GM18858 (cell line): Measurements from ENCODE around the gene DDX47.
A peak's percentile ranks its signal among the peaks of the same experiment; 100 is the strongest.
"Not testable (repeated sequence)": the region's sequence is repeated elsewhere in the genome, so short reads cannot be mapped to it uniquely, and the experiment has no call there.

ENCODE experiments used
- ATAC-seq: cut with Tn5 transposase; IDR thresholded peaks from one replicate; pipeline ENCODE4 v1.9.1; 2021; ENCODE audit not compliant: unreplicated experiment

DDX47 gene

GRCh38 chr12:12796928-12797793, 16.0 kb upstream of the DDX47 start:
- ATAC-seq = no peak

DNA sequence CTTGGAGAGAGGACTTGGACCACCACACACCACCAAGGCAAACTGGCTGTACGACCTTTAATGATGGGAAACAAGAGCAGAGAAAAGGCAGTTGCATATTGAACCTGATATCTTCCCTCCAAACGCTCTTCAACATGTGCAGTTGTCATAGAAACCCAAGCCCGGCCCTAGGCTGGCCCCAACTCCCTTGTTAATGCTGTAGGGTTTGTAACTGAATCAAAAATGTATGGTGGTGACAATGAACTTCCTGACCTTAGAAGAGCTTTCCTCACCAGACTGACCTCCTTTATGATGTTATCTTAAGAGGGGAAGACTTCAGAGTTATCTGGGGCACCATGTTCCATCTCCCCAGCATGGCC, 15.4 kb upstream of the DDX47 start:
- no peak for ATAC-seq

DNA sequence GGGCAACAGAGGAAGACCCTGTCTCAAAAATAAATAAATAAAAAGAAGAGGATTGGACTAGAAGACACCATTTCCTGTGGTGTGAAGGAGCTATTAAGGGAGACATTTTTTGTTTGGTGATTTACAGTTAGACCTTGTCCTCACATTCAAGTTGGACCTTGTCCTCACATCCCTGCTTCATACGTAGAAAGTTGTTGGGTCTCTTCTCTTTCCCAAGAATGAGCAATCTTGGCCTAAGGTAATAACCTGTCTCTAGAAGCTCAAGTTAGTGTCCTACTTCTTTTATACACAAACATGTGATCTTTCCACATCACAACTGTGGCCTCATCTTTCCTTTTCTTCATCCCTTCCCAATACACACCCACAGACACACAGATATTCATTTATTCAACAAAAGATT, 14.7 kb upstream of the DDX47 start:
- ATAC-seq = no peak

DNA sequence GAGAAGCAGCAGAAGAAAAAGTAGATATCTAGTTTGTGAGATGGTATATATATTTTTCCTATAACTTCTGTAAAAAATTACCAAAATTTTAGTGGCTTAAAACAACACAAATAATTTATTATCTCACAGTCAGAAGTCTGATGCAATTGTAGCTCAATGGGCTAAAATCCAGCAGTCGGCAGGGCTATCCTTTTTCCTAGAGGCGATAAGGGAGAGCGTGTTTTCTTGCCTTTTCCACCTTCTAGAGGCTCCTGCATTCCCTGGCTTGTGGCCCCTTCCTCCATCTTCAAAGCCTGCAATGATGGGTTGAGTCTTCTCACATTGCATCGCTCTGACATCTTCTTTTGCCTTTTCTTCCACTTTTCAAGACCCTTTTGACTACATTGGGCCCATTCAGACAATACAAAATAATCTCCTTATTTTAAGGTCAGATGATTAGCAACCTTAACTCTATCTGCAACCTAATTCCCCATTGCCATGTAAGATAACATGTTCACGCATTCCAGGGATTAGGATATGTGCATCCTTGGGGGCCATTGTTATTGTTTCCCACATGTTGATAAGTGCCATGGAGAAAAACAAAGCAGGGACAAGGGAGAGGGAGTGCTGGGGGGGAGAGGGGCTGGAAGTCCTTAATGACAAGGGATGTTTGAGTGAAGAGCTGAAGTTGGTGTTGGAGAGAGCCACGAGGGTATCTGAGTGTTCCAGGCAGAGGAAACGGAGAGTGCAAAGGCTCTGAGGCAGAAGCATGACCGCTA, 13.8 kb upstream of the DDX47 start:
- no peak for ATAC-seq

- no peak for ATAC-seq
These were observed 12.6 kb upstream of the DDX47 start for GRCh38 chr12:12800406-12801180.

DNA sequence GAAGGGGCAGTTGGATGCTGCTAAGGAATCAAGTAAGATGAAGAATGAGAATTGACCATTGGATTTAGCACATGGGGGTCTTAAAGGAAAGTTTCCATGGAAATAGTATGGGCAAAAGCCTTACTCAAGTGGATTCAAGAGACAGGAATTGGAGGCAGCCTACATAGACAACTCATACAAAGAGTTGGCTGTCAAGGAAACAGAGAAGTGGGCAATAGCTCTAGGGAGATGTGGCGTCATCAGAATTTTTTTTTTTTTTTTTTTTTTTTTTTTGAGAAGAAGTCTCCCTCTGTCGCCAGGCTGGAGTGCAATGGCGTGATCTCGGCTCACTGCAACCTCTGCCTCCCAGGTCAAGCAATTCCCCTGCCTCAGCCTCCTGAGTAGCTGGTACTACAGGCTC, 11.5 kb upstream of the DDX47 start:
- ATAC-seq = not testable (repeated sequence)

GRCh38 chr12:12803186-12803585, 10.0 kb upstream of the DDX47 start:
- peak; percentile 81 for ATAC-seq

- ATAC-seq = no peak
These were observed 9.1 kb upstream of the DDX47 start for GRCh38 chr12:12804011-12804410.

GRCh38 chr12:12804432-12804886, 8.7 kb upstream of the DDX47 start:
- ATAC-seq = no peak

DNA sequence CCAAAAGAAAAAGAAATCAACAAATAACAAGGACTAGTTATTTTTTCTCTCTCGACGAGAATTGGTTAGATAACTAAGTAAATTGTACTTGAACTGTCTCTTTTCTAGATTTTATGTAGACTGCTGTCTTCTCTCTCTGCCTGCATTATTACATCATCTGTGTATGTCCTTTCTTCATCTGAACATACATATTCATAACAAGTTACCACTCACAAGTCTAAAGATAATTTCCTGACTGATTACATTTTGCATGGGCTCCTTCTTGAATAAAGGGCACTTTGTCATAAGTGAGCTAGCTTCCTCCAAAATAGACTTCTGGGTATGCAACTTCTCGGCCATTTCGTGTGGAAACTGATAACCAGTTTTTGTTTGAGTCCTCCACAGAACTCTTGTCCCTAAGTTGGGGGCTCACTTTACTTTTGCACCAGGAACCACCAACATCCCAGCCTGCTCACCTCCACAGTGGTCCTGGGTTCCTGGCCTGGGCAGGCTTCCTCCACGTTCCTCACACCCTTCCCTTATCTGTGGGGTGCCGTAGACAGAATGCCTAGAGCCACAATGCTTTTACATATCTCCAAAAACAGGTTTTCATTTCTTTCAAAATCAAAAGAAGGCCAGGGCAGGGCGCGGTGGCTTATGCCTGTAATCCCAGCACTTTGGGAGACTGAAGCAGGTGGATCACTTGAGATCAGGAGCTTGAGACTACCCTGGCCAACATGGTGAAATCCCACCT, 6.2 kb upstream of the DDX47 start:
- no peak for ATAC-seq

- not testable (repeated sequence) for ATAC-seq
These were observed 5.6 kb upstream of the DDX47 start for GRCh38 chr12:12807517-12807903.

DNA sequence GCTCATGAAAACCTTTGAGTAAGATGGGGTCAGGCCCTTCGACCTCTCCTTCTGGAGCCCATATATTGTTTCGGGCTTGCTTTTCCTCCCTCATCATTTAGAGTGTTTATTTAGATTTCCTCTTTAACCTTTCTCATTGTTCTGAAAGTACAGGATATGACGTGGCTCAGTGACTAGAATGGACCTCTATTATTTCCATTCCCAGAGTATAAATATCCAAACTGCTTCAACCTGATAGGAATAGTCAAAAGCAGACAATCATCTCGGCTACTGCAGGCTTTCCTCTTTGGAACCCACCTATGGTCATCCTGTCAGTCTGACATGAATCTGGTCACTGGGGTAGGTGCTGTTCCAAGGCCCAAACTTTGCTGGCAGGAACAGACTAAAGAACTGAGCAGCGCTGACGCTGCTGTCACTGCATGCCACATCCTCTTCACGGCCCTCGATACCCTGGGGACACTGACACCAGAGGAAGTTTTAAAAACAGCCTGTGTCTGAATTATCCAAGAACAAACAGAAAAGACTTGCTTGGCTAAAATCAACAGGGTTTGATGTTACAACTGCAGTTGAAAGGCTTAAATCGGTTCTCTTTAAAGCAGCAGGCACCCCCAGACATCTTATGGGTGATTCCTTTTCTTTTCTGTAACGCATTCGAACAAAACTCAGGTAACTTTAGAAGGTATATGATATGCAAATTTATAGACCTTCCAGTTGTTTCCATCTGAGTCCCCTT, 5.0 kb upstream of the DDX47 start:
- peak; percentile 55 for ATAC-seq

GRCh38 chr12:12810553-12811021, 2.6 kb upstream of the DDX47 start:
- no peak for ATAC-seq

DNA sequence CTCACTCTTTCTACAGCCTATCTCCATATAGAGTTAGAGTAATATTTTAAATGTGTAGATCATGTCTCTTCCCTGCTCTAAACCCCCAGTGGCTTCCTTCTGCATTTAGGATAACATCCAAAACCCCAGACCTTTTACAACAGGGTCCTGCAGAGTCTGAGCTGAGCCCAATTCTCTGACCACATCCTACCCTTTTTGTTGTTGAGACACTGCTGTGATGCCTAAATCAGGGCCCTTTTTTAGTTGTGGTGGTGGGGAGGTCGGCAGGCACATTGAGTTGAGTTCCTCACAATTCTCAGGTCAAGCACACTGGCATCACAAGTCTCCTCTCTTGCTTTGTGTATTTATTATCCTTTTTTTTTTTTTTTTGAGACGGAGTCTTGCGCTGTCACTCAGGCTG, 1.8 kb upstream of the DDX47 start:
- ATAC-seq = no peak

DNA sequence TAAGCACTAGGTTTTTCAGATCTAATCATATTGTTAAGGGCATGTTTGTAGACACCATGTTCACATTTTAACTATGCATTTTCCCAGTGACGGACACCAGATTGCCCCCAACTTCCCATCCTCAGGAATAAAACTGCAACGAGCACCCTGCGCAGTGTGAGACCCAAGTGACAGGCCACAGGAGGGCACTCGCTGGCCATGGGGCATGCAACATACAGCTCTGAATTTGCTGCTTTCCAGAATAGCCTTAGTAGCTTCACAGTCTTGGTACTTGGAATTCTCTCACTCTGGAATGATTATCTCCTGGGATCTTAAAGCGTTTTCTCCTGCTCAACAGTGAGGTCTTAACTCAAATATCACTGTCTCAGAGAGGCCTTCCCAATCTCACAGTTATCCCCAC, 972 bp upstream of the DDX47 start:
- no peak for ATAC-seq

- ATAC-seq = no peak
These were observed 477 bp upstream of the DDX47 start for GRCh38 chr12:12812618-12813119.

- no peak for ATAC-seq
These were observed 4.5 kb downstream of the DDX47 start for GRCh38 chr12:12817616-12818015.

DNA sequence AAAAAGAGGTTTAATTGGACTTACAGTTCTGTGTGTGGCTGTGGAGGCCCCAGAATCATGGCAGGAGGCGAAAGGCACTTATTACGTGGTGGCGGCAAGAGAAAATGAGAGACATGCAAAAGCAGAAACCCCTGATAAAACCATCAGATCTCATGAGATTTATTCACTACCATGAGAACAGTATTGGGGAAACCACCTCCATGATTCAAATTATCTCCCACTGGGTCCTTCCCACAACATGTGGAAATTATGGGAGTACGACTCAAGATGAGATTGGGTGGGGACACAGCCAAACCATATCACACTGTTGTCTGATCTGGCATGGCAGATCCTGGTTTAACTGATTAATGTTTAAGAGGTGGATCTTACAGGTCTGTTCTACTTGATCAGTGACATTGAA, 5.6 kb downstream of the DDX47 start:
- no peak for ATAC-seq

DNA sequence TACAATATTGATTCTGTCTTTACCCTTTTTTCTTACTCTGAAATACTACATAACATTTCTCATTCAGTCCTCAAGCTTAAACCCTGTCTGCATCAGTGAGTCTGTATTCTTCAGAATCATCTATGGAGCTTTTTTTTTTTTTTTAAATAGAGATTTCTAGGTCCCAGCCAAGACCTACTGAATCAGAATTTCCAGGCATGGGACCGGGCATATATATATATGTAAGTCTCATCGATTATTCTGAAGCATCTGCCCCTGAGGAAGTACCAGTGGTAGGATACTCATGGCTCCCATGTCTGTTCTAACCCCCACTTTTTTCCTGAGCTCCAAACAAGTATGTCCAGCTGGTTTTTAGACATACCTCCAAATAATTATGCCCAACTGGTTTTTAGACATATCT, 6.1 kb downstream of the DDX47 start:
- no peak for ATAC-seq

DNA sequence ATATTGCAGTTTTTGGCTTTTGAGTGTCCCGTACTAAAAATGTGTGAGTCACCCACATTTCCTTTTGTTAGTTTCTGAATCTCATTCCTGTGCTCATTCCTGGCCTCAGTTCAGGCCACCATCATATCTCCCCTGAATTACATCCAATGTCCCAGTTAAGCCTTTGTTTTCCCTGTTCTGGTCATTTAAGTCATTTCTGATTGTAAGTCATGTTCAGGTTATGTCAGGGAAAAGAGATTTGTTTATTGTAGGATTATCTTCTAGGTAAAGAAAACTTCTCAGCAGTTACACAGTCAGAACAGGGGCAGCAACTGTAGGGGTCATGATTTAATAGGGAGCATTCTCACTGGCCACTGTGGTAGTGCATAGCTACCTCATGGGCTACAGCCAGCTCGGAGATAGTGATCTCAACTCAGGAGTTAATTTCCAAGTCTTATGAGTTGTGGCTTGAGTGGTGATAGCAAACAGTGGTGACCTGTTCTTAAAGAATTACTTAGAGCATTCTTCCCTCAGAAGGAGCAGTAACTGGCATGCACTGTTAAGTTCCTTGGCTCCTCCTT, 6.7 kb downstream of the DDX47 start:
- no peak for ATAC-seq
